HG03060 (cell line): ENCODE data around the gene LXN.
"Not testable (repeated sequence)": the region's sequence is repeated elsewhere in the genome, so short reads cannot be mapped to it uniquely, and the experiment has no call there.

Experiments used
- ATAC-seq: cut with Tn5 transposase; IDR thresholded peaks from one replicate; pipeline ENCODE4 v1.9.1; 2021; ENCODE audit warnings: low read depth, moderate number of reproducible peaks; ENCODE audit not compliant: unreplicated experiment

Gene LXN

GRCh38 chr3:158672215-158673176 is at the start of gene LXN:
Gene LXN (minus strand): TSS chr3:158672648. CDS start chr3:158672478, 170 bp downstream.
- peak; percentile 99 for ATAC-seq

GRCh38 chr3:158722108-158722507 is 49.7 kb upstream of the LXN start:
- no peak for ATAC-seq

GRCh38 chr3:158718490-158719170 is 46.2 kb upstream of the LXN start:
- ATAC-seq, result no peak

- no peak for ATAC-seq
Measured at GRCh38 chr3:158717576-158717975, 45.1 kb upstream of the LXN start.

- ATAC-seq, result no peak
Measured at GRCh38 chr3:158713094-158713499, 40.6 kb upstream of the LXN start.

- no peak for ATAC-seq
Measured at GRCh38 chr3:158712443-158712842, 40.0 kb upstream of the LXN start.

GRCh38 chr3:158711886-158712285 is 39.4 kb upstream of the LXN start:
- ATAC-seq, result no peak

- ATAC-seq, result no peak
Measured at GRCh38 chr3:158710601-158711000, 38.2 kb upstream of the LXN start.

GRCh38 chr3:158709666-158710083 is 37.2 kb upstream of the LXN start:
- ATAC-seq, result no peak

GRCh38 chr3:158703566-158703965 is 31.1 kb upstream of the LXN start:
- ATAC-seq, result no peak

- ATAC-seq, result no peak
Measured at GRCh38 chr3:158702815-158703481, 30.5 kb upstream of the LXN start.

GRCh38 chr3:158701420-158702065 is 29.1 kb upstream of the LXN start:
- no peak for ATAC-seq

- no peak for ATAC-seq
Measured at GRCh38 chr3:158700559-158700958, 28.1 kb upstream of the LXN start.

- no peak for ATAC-seq
Measured at GRCh38 chr3:158696618-158697017, 24.2 kb upstream of the LXN start.

- not testable (repeated sequence) for ATAC-seq
Measured at GRCh38 chr3:158693866-158694456, 21.5 kb upstream of the LXN start.

GRCh38 chr3:158685159-158685558 is 12.7 kb upstream of the LXN start:
- ATAC-seq, result no peak

- no peak for ATAC-seq
Measured at GRCh38 chr3:158683230-158683962, 10.9 kb upstream of the LXN start.

- no peak for ATAC-seq
Measured at GRCh38 chr3:158680861-158681260, 8.4 kb upstream of the LXN start.

GRCh38 chr3:158679547-158680000 is 7.1 kb upstream of the LXN start:
- no peak for ATAC-seq
